Ascending aorta (tissue), 2 donors: ENCODE data around the gene PTK6. TPM values are rescaled to one million over a fixed set of nuclear protein-coding genes. Genes with fewer than 3 reads are reported as not detected.
"Not testable (repeated sequence)": the region's sequence is repeated elsewhere in the genome, so short reads cannot be mapped to it uniquely, and the experiment has no call there.

ENCODE experiments used
- DNase-seq, 2 donors: peaks; one replicate each; pipeline ENCODE4 v3.0.0-alpha.2; 2019; ENCODE audit warnings: low spot score in 2 of 2
- H3K27ac ChIP-seq, 2 donors: fragments of 200-600 bp; sonication (generic); one replicate each; pipeline ENCODE4 v1.5.1; 2016 to 2017; ENCODE audit warnings: mild to moderate bottlenecking in 1 of 2
- H3K27me3 ChIP-seq: fragments of 200-600 bp; sonication (generic); one replicate; pipeline ENCODE4 v1.5.1; 2017
- H3K36me3 ChIP-seq, 2 donors: fragments of 200-600 bp; sonication (generic); one replicate each; pipeline ENCODE4 v1.5.1; 2016
- H3K4me1 ChIP-seq, 2 donors: fragments of 200-600 bp; sonication (generic); one replicate each; pipeline ENCODE4 v1.5.1; 2016 to 2017; ENCODE audit warnings: mild to moderate bottlenecking in 1 of 2
- H3K4me3 ChIP-seq, 2 donors: fragments of 200-600 bp; sonication (generic); one replicate each; pipeline ENCODE4 v1.5.1; 2016 to 2017; ENCODE audit warnings: mild to moderate bottlenecking in 1 of 2
- H3K9me3 ChIP-seq, 2 donors: fragments of 200-600 bp; sonication (generic); one replicate each; pipeline ENCODE4 v1.5.1; 2016
- intact Hi-C: fragments of 100-400 bp; cut with DNase I; formaldehyde crosslinking; loops from one replicate; pipeline ENCODE4 v1.15.1; 2023
- total RNA-seq: library from RNA; depleted of rRNA; stranded (reverse); fragments of >200 nt; gene quantifications from one replicate; pipeline ENCODE4 v1.1.0, GENCODE V29; 2016
- TF ChIP-seq, protein P1 (sequence below), 3 experiments: fragments of 200-600 bp in 2 of 3; fragments of 450-650 bp in 1 of 3; sonication (generic) in 2 of 3; IDR thresholded peaks; one replicate each; pipeline ENCODE4 v1.5.1; 2016 to 2019; ENCODE audit warnings: antibody characterized with exemption in 3 of 3, mild to moderate bottlenecking in 1 of 3, moderate library complexity in 1 of 3

The PTK6 gene
- total RNA-seq, 1 donor from 2014 or later = not detected

DNA sequence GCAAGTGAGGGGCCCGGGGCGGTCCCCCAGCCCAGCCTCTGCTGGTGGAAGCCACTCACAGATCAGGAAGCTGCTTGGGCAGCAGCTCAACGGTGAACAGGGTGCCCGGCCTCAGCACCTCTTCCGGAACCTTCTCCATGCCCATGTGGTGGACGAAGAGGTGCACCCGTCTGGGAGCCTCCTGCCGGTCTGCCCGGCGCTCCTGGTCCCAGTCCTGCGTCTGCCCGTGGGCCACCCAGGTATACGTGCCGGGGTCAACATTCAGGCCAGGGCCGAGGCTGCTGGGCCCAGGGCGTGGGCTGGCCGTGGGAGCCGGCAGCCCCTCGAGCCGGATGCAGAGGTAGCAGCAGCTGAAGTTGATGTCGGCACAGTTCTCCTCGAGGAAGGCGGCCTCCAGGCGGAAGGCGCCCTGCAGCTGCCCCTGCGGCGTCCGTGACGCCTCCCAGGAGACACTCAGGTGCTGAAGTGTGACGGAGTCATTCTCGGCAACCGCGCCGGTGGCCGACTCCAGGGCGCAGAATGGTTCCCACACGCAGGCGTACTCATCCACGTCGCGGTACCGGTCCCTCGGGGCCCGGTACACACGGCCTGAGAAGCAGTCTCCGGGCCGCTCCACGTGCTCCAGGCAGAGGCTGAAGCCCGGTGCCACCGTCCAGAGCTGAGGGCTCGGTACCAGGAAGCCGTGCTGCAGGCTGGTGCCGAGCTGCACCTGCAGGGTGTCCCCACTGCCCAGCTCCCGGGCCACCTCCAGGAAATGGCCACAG, 25.5 kb upstream of the PTK6 start:
- TF ChIP-seq, protein P1, sequence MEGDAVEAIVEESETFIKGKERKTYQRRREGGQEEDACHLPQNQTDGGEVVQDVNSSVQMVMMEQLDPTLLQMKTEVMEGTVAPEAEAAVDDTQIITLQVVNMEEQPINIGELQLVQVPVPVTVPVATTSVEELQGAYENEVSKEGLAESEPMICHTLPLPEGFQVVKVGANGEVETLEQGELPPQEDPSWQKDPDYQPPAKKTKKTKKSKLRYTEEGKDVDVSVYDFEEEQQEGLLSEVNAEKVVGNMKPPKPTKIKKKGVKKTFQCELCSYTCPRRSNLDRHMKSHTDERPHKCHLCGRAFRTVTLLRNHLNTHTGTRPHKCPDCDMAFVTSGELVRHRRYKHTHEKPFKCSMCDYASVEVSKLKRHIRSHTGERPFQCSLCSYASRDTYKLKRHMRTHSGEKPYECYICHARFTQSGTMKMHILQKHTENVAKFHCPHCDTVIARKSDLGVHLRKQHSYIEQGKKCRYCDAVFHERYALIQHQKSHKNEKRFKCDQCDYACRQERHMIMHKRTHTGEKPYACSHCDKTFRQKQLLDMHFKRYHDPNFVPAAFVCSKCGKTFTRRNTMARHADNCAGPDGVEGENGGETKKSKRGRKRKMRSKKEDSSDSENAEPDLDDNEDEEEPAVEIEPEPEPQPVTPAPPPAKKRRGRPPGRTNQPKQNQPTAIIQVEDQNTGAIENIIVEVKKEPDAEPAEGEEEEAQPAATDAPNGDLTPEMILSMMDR (IDR thresholded peaks at IDR 0.05) = no peak
- Histone ChIP-seq H3K27me3 (no peaks in the 10 kb centered on the region), H3K27ac (no peak overlapping the region), H3K36me3 (peaks cover 55 to 76% of the 10 kb centered on the region in 2 donors), H3K4me3 (no peak overlapping the region), H3K4me1 (no peaks in the 10 kb centered on the region), H3K9me3 (no peaks in the 10 kb centered on the region)
- no peak for DNase-seq
- intact Hi-C loops = no loop called here

DNA sequence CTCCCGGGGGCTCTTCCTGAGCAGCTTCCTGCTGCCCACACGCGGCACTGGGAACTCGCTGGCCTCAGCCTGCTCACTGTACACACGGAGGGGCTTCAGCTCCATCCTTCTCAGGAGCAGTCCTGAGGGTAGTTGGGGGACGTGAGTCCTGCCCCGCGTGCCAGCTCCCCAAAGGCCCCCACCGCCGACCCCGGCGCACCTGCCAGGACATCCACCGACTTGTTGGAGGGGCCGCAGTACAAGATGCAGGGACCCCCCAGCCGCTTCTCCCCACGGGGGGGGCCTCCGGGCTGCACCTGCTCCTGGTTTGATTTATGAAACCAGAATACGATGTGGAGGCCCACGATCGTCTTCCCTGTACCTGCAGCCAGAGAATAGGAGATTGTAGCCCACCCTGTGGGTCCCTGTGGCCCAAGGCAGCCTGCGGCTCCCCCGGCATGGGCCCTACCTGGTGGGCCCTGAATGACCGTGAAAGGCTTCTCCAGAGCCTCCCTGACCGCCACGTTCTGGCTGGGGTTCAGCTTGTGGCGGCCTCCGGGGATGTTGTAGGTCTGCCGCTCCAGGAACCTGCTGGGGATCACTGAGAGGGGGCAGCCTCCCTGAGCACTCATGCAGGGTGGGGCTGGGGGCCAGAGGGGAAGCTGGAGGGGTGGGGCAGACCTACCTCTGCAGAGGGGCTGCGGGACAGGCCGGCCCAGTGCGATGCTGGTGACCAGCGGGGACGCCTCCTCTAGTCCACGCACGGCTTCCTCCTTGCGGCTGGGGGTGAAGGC, 24.6 kb upstream of the PTK6 start:
- TF ChIP-seq, protein P1 (IDR thresholded peaks at IDR 0.05) = no peak
- Histone ChIP-seq H3K36me3 (peaks cover 55 to 72% of the 10 kb centered on the region in 2 donors), H3K4me1 (no peaks in the 10 kb centered on the region), H3K9me3 (no peaks in the 10 kb centered on the region), H3K27me3 (no peaks in the 10 kb centered on the region), H3K4me3 (no peak overlapping the region), H3K27ac (no peak overlapping the region)
- no peak for DNase-seq
- intact Hi-C loops = no loop called here

DNA sequence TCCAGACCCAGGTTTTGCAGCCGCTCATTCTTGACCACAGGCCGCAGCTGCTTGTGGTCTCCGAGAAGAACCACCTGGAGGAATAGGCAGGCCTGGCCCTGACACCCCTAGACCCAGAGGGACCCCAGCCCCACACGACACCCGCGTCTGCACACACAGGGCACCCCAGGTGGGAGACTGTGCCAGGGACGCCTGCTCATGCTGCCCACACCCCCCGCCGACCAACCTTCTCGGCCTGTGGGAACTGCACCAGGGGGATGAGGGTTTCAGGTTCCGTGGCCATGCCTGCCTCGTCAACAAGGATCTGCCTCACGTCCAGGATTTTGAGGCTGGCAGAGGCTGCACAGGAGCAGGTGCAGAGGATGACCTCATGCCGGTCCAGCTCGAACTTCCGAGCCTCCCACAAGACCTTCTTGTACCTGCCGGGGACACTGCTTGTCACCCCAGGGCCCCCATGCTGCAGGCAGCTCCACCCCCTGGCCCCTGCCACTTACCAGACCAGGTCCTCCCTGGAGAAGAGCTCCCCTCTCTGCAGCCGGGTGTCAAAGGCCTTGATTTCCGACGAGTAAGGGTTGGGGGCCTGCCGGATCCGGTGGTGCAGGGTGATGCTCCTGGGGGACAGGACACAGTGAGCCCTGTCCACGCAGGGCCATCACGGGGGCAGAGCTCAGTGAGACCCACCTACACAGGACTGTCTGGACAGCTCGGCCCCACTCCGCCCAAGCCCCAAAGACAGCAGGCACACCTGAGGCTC, 23.9 kb upstream of the PTK6 start:
- Histone ChIP-seq H3K9me3 (no peaks in the 10 kb centered on the region), H3K4me3 (no peak overlapping the region), H3K27me3 (no peaks in the 10 kb centered on the region), H3K27ac (no peak overlapping the region), H3K4me1 (no peaks in the 10 kb centered on the region), H3K36me3 (peaks cover 55 to 70% of the 10 kb centered on the region in 2 donors)
- TF ChIP-seq, protein P1 (IDR thresholded peaks at IDR 0.05) = no peak
- DNase-seq = no peak
- intact Hi-C loops = no loop called here

DNA sequence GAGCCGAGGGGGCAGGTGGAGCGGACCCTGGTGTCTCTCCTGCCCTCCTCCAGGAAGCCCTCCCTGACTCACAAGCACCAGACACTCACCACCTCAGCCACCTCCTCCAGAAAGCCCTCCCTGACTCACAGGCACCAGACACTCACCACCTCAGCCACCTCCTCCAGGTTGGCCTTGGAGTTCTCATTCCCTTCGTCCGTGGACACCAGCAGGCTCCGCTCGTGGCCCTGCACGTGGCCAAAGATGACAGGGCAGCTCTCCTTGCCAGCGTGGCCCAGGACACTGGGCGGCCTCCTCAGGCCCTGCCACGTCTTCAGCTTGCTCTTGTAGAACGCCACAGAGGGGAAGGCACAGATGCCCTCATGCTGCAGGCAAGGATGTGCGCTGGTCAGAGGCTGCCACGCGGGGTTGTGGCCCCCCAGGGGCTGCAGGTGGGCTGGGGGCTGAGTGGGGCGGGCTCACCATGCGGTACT, 23.2 kb upstream of the PTK6 start:
- no peak for DNase-seq
- H3K27me3 ChIP-seq = no peaks in the 10 kb centered on the region
- no peak overlapping the region for H3K27ac ChIP-seq
- no peaks in the 10 kb centered on the region for H3K9me3 ChIP-seq
- H3K4me1 ChIP-seq = no peaks in the 10 kb centered on the region
- peaks cover 53 to 64% of the 10 kb centered on the region in 2 donors for H3K36me3 ChIP-seq
- intact Hi-C loops = no loop called here
- TF ChIP-seq, protein P1 (IDR thresholded peaks at IDR 0.05) = no peak
- no peak overlapping the region for H3K4me3 ChIP-seq

DNA sequence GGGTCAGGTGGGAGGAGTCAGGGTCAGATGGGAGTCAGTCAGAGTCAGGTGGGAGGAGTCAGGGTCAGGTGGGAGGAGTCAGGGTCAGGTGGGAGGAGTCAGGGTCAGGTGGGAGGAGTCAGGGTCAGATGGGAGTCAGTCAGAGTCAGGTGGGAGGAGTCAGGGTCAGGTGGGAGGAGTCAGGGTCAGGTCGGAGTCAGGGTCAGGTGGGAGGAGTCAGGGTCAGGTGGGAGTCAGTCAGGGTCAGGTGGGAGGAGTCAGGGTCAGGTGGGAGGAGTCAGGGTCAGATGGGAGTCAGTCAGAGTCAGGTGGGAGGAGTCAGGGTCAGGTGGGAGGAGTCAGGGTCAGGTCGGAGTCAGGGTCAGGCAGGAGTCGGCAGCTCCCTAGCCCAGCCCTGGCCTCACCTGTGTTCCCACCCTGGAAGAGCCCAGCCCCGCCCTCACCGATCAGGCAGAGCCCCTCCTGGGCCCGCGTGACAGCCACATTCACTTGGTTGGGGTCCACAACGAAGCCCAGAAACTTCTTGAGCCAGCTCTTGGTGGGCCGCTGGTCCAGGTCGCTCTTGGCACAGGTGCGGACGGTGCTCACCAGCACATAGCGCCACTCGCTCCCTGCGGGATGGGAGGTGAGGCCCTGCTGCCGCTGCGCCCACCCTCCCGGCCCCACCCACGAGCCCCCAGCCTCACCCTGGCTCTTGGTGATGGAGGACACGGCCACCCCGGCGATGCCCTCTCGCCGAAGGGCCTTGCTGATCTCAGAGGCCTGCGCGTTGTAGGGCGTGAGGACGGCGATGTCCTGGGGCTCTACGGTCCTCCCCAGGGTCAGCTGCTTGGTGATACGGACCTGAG, 22.5 kb upstream of the PTK6 start:
- intact Hi-C loops, DNase-seq: not testable (repeated sequence)
- peaks cover 47 to 58% of the 10 kb centered on the region in 2 donors for H3K36me3 ChIP-seq

More for the DNA sequence above, 22.5 kb upstream of the PTK6 start:
- not testable (repeated sequence) for H3K27ac ChIP-seq, H3K4me3 ChIP-seq, H3K4me1 ChIP-seq, H3K9me3 ChIP-seq, H3K27me3 ChIP-seq
